H1 (cell line): ENCODE results near the gene HNRNPU. TPM values are rescaled to one million over a fixed set of nuclear protein-coding genes. Genes with fewer than 3 reads are reported as not detected.

Experiments used
- CTCF ChIA-PET: fragments of 300-600 bp; sonication (Branson Sonifier 250); formaldehyde crosslinking; loops from one replicate; lab custom pipeline; 2021; ENCODE audit not compliant: partially characterized antibody; lab: Charles Lee
- POLR2A ChIA-PET: fragments of 300-600 bp; sonication (Branson Sonifier 250); formaldehyde crosslinking; loops from one replicate; lab custom pipeline; 2021; ENCODE audit warnings: inconsistent platforms; ENCODE audit not compliant: partially characterized antibody; lab: Charles Lee
- DNase-seq, 2 experiments: peaks; one replicate each; pipeline versions ENCODE4 v3.0.0 to v3.0.0-alpha.2; 2010 to 2022; ENCODE audit warnings: low spot score in 2 of 2, low read depth in 1 of 2, mixed read lengths in 1 of 2
- FAIRE-seq: peaks from 2 replicates; lab custom pipeline; 2011; peaks lifted over from hg19 to GRCh38; lab: Jason Lieb, UNC
- H2AFZ ChIP-seq: 2 replicates; pipeline ENCODE4 v1.8.1; 2012; ENCODE audit warnings: low read length, inconsistent platforms
- H2AK5ac ChIP-seq: 2 replicates; pipeline ENCODE4 v1.6.1; 2013; ENCODE audit warnings: low read depth, low read length
- H2BK120ac ChIP-seq: replicated peaks from 2 replicates; pipeline ENCODE3; 2013; ENCODE audit warnings: low read depth, low read length, inconsistent platforms
- H2BK12ac ChIP-seq: 2 replicates; pipeline ENCODE4 v1.6.1; 2013; ENCODE audit warnings: low read depth, low read length
- H2BK15ac ChIP-seq: 2 replicates; pipeline ENCODE4 v1.6.1; 2013; ENCODE audit warnings: low read length
- H2BK20ac ChIP-seq: 2 replicates; pipeline ENCODE4 v1.6.1; 2013; ENCODE audit warnings: low read length
- H2BK5ac ChIP-seq: 2 replicates; pipeline ENCODE4 v1.6.1; 2013; ENCODE audit warnings: low read depth, low read length
- H3K14ac ChIP-seq: 2 replicates; pipeline ENCODE4 v1.6.1; 2013; ENCODE audit warnings: inconsistent platforms; ENCODE audit not compliant: insufficient read length
- H3K18ac ChIP-seq: 2 replicates; pipeline ENCODE4 v1.6.1; 2013; ENCODE audit warnings: low read length; ENCODE audit errors: extremely low read depth
- H3K23ac ChIP-seq: 2 replicates; pipeline ENCODE4 v1.6.1; 2013; ENCODE audit warnings: inconsistent platforms; ENCODE audit not compliant: insufficient read length
- H3K23me2 ChIP-seq: 2 replicates; pipeline ENCODE4 v1.6.1; 2013; ENCODE audit warnings: low read depth, low read length
- H3K27ac ChIP-seq: 2 replicates; pipeline ENCODE4 v1.6.1; 2011; ENCODE audit warnings: low read depth, low read length, inconsistent platforms
- H3K27me3 ChIP-seq, 4 experiments: replicated peaks in 1 of 4; 1 replicate in 1 of 4; 2 replicates in 3 of 4; pipeline versions ENCODE4 v1.6.1 to v1.8.1; 2011 to 2013; ENCODE audit warnings: low read length in 3 of 4, mild to moderate bottlenecking in 3 of 4, inconsistent platforms in 2 of 4, mixed read lengths in 2 of 4, moderate library complexity in 1 of 4; ENCODE audit not compliant: control insufficient read depth in 3 of 4, insufficient read depth in 3 of 4; ENCODE audit errors: extremely low read depth in 1 of 4
- H3K36me3 ChIP-seq, 4 experiments: 2 replicates each; pipeline versions ENCODE4 v1.6.1 to v1.8.1; 2011 to 2013; ENCODE audit warnings: mild to moderate bottlenecking in 4 of 4, low read length in 3 of 4, moderate library complexity in 2 of 4, control low read depth in 1 of 4, inconsistent platforms in 1 of 4; ENCODE audit not compliant: insufficient read depth in 4 of 4, control insufficient read depth in 2 of 4
- H3K4ac ChIP-seq: replicated peaks from 2 replicates; pipeline ENCODE3; 2013; ENCODE audit warnings: low read length, low read depth, mixed read lengths, inconsistent platforms; ENCODE audit not compliant: insufficient read length
- H3K4me1 ChIP-seq, 4 experiments: replicated peaks in 1 of 4; 1 replicate in 1 of 4; 2 replicates in 3 of 4; pipeline versions ENCODE4 v1.6.1 to v1.8.1; 2011 to 2013; ENCODE audit warnings: low read length in 3 of 4, inconsistent platforms in 2 of 4, mixed read lengths in 1 of 4; ENCODE audit not compliant: insufficient read depth in 4 of 4, control insufficient read depth in 3 of 4
- H3K4me2 ChIP-seq, 2 experiments: 2 replicates each; pipeline versions ENCODE4 v1.6.1 to v1.8.1; 2011 to 2013; ENCODE audit warnings: low read depth in 2 of 2, low read length in 2 of 2, control low read depth in 1 of 2, inconsistent platforms in 1 of 2, mild to moderate bottlenecking in 1 of 2; ENCODE audit not compliant: insufficient read depth in 1 of 2
- H3K4me3 ChIP-seq, 4 experiments: fragments of 200-600, 300-600 bp in 1 of 4; sonication (generic), shearing (Covaris generic), sonication (Bioruptor Twin) in 1 of 4; 2 replicates each; pipeline versions ENCODE4 v1.5.1 to v1.8.1; 2011 to 2016; ENCODE audit warnings: low read length in 4 of 4, low read depth in 3 of 4, control low read depth in 2 of 4, inconsistent platforms in 2 of 4, mild to moderate bottlenecking in 2 of 4, mixed read lengths in 1 of 4, moderate library complexity in 1 of 4; ENCODE audit not compliant: insufficient read depth in 2 of 4; ENCODE audit errors: extremely low read depth in 1 of 4
- H3K56ac ChIP-seq: replicated peaks from 2 replicates; pipeline ENCODE3; 2013; ENCODE audit warnings: low read depth, mild to moderate bottlenecking, mixed read lengths, low read length, inconsistent platforms; ENCODE audit not compliant: insufficient read length
- H3K79me1 ChIP-seq: 2 replicates; pipeline ENCODE4 v1.6.1; 2013; ENCODE audit warnings: low read depth, low read length, control low read depth
- H3K79me2 ChIP-seq, 2 experiments: 2 replicates each; pipeline versions ENCODE4 v1.6.1 to v1.8.1; 2012 to 2013; ENCODE audit warnings: low read length in 2 of 2, mild to moderate bottlenecking in 2 of 2, inconsistent platforms in 1 of 2; ENCODE audit not compliant: insufficient read depth in 2 of 2, control insufficient read depth in 1 of 2
- H3K9ac ChIP-seq, 4 experiments: replicated peaks in 1 of 4; 1 replicate in 1 of 4; 2 replicates in 3 of 4; pipeline versions ENCODE4 v1.6.1 to v1.8.1; 2011 to 2013; ENCODE audit warnings: low read depth in 3 of 4, low read length in 3 of 4, control low read depth in 2 of 4, mild to moderate bottlenecking in 2 of 4, moderate library complexity in 2 of 4, inconsistent platforms in 1 of 4; ENCODE audit errors: extremely low read depth in 1 of 4
- H3K9me3 ChIP-seq, 2 experiments: 2 replicates each; pipeline versions ENCODE4 v1.6.1 to v1.8.1; 2012 to 2013; ENCODE audit warnings: mild to moderate bottlenecking in 2 of 2, moderate library complexity in 2 of 2, control low read depth in 1 of 2, inconsistent platforms in 1 of 2, low read depth in 1 of 2, low read length in 1 of 2, mixed read lengths in 1 of 2; ENCODE audit not compliant: insufficient read depth in 2 of 2
- H4K20me1 ChIP-seq, 2 experiments: replicated peaks in 1 of 2; 2 replicates each; pipeline versions ENCODE3 to v1.8.1; 2011 to 2013; ENCODE audit warnings: inconsistent platforms in 2 of 2, low read length in 2 of 2, mild to moderate bottlenecking in 1 of 2; ENCODE audit not compliant: insufficient read depth in 2 of 2, control insufficient read depth in 1 of 2
- H4K5ac ChIP-seq: 2 replicates; pipeline ENCODE4 v1.6.1; 2013; ENCODE audit warnings: low read length, low read depth, mixed read lengths, inconsistent platforms; ENCODE audit not compliant: insufficient read length
- H4K8ac ChIP-seq: 2 replicates; pipeline ENCODE4 v1.8.0; 2013; ENCODE audit warnings: mild to moderate bottlenecking, moderate library complexity, low read length, inconsistent platforms; ENCODE audit not compliant: insufficient read depth; ENCODE audit errors: extremely low read depth
- H4K91ac ChIP-seq: replicated peaks from 2 replicates; pipeline ENCODE3; 2013; ENCODE audit warnings: low read length, mixed read lengths, inconsistent platforms; ENCODE audit not compliant: insufficient read length
- BCL11A ChIP-seq, 2 experiments: IDR thresholded peaks; one replicate each; pipeline ENCODE4 v1.6.1; 2011; ENCODE audit warnings: low read depth in 2 of 2, low read length in 2 of 2, mild to moderate bottlenecking in 2 of 2
- BRCA1 ChIP-seq: IDR thresholded peaks from 2 replicates; pipeline ENCODE4 v1.6.1; 2012; ENCODE audit warnings: low read depth, low read length, improper control_type of control experiment
- CBX8 ChIP-seq: fragments of 300-800, 300-1000 bp; sonication (generic); IDR thresholded peaks from 2 replicates; pipeline ENCODE4 v1.7.1; 2016; ENCODE audit warnings: low read depth, low read length, borderline replicate concordance
- CEBPB ChIP-seq: IDR thresholded peaks from 2 replicates; pipeline ENCODE4 v1.6.1; 2012; ENCODE audit warnings: low read depth, low read length
- GTF2F1 ChIP-seq: IDR thresholded peaks from 2 replicates; pipeline ENCODE4 v1.6.1; 2012; ENCODE audit warnings: low read depth, low read length, improper control_type of control experiment, borderline replicate concordance
- JUN ChIP-seq: IDR thresholded peaks from 2 replicates; pipeline ENCODE4 v1.6.1; 2011; ENCODE audit warnings: low read depth, mild to moderate bottlenecking, improper control_type of control experiment, low read length
- SAP30 ChIP-seq: fragments of 300-600 bp; sonication (generic); IDR thresholded peaks from 2 replicates; pipeline ENCODE4 v1.7.1; 2012; ENCODE audit warnings: low read length, moderate library complexity, mild to moderate bottlenecking, inconsistent platforms; ENCODE audit not compliant: insufficient read depth, insufficient replicate concordance
- SIN3A ChIP-seq, 2 experiments: IDR thresholded peaks in 1 of 2; conservative IDR thresholded peaks in 1 of 2; 2 replicates each; pipeline ENCODE4 v1.6.1; 2011 to 2012; ENCODE audit warnings: low read length in 2 of 2, improper control_type of control experiment in 1 of 2, low read depth in 1 of 2, mild to moderate bottlenecking in 1 of 2
- SIRT6 ChIP-seq: IDR thresholded peaks from one replicate; pipeline ENCODE4 v1.7.1; 2012; ENCODE audit warnings: low read length, inconsistent platforms
- SP4 ChIP-seq: IDR thresholded peaks from 2 replicates; pipeline ENCODE4 v1.6.1; 2012; ENCODE audit warnings: low read length, inconsistent platforms
- SUZ12 ChIP-seq: fragments of 200-600 bp; sonication (generic); IDR thresholded peaks from 2 replicates; pipeline ENCODE4 v1.6.1; 2012; ENCODE audit warnings: mild to moderate bottlenecking, inconsistent platforms, low read length, moderate library complexity, mixed read lengths
- WGBS, 2 experiments: shearing (Covaris generic) in 1 of 2; methylation state at CpG; one replicate each; pipeline versions ENCODE4 v1.1.6 to v1.1.7; 2013 to 2015; ENCODE audit warnings: low lambda C conversion rate in 2 of 2, mixed read lengths in 2 of 2, inconsistent platforms in 1 of 2, low coverage in 1 of 2, missing lambda C conversion rate in 1 of 2; ENCODE audit not compliant: insufficient replicate concordance in 2 of 2, insufficient coverage in 1 of 2, insufficient read length in 1 of 2; ENCODE audit errors: extremely low coverage in 1 of 2, missing lambda C conversion rate in 1 of 2; 5-methylcytosine and 5-hydroxymethylcytosine counted together
- polyA plus RNA-seq, 7 experiments: library from polyadenylated mRNA; depleted of rRNA in 3 of 7; stranded (reverse) in 5 of 7; unstranded in 2 of 7; fragments of >200 nt in 5 of 7; fragments of 200-250 nt in 2 of 7; gene quantifications; 1 replicate in 5 of 7; 2 replicates in 1 of 7; 4 replicates in 1 of 7; pipeline versions ENCODE4 v1.2.1 to v1.2.3, GENCODE V29; 2011 to 2013; ENCODE audit warnings: missing spikeins in 2 of 7, mixed read lengths in 2 of 7
- total RNA-seq: library from RNA; stranded (reverse); fragmentation: NEBNext Ultra II Directional; extraction: Animal tissue kit (Norgen Biotek cat#: 25700); gene quantifications from 2 replicates; pipeline ENCODE4 v1.2.1, GENCODE V29; 2021

Gene HNRNPU
- total and polyA plus RNA-seq, 2 of the 8 experiments (the other 6 are each of a cell fraction or from before 2014, with no cell fraction given): 95.6 to 606 TPM

DNA sequence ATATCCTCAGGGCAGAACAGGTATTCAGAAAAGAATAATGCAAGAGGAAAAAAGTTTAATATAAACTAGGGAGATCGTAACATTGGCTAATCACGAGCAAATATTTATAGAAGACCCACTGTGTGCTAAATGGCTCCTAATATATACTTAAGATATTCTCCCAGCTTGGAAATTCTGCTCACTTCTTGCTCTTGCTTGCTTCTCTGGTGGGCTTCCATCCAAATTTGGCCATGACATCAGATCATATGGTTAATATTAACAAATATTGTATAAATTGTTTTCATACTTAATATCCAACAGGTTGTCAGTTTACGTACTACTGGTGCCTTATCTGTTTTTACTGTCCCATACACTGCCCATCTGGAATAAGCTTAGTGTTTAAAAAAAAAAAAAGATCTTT, 27.8 kb downstream of the HNRNPU start:
- H3K4ac ChIP-seq: no peak overlapping the region
- peaks cover 4 to 6% of the 10 kb centered on the region in 2 experiments for H4K20me1 ChIP-seq
- H3K9me3 ChIP-seq: no peaks in the 10 kb centered on the region
- H3K36me3 ChIP-seq: peaks cover 0 to 23% (median 0%) of the 10 kb centered on the region in 4 experiments; a peak in 2 of 8 replicates
- H4K5ac ChIP-seq: no peak overlapping the region
- no peaks in the 10 kb centered on the region; the same call in 1 of the 2 replicates for H3K79me1 ChIP-seq
- peaks cover 0 to 45% of the 10 kb centered on the region in 2 experiments; a peak in 3 of 4 replicates for H3K79me2 ChIP-seq
- no peak overlapping the region for H3K14ac ChIP-seq
- peak overlapping the region; percentile 75 to 82 for H3K4me2 ChIP-seq
- H2BK20ac ChIP-seq: no peak overlapping the region
- H3K27ac ChIP-seq: peak overlapping the region; percentile 78; the same call in 1 of the 2 replicates
- no peak for TF ChIP-seq JUN
- TF ChIP-seq SP4: no peak
- TF ChIP-seq CEBPB: no peak
- TF ChIP-seq BCL11A (IDR thresholded peaks at IDR 0.05; ENCODE audit: low read depth in 2 of 2, low read length in 2 of 2): no peak
- TF ChIP-seq BRCA1: no peak
- no peak for TF ChIP-seq SIRT6
- TF ChIP-seq SIN3A (conservative IDR thresholded peaks at IDR 0.05 in 1 of 2, IDR thresholded peaks at IDR 0.05 in 1 of 2; ENCODE audit: low read depth in 1 of 2, low read length in 2 of 2): no peak
- no peak for TF ChIP-seq SAP30
- TF ChIP-seq CBX8: no peak
- no peak for TF ChIP-seq GTF2F1
- no peak for TF ChIP-seq SUZ12
- no peak overlapping the region for H3K23ac ChIP-seq
- peaks cover 0 to 3% (median under 1%) of the 10 kb centered on the region in 4 experiments; a peak in 4 of 7 replicates for H3K4me1 ChIP-seq
- H2BK12ac ChIP-seq: no peak overlapping the region
- no peak overlapping the region for H4K91ac ChIP-seq
- H2AK5ac ChIP-seq: no peak overlapping the region
- H3K9ac ChIP-seq: peak overlapping the region in 2 of 4 experiments; percentile 79 to 97; a peak in 5 of 7 replicates
- H3K56ac ChIP-seq: no peak overlapping the region
- H2AFZ ChIP-seq: no peak overlapping the region
- WGBS, 2 experiments: 24% methylated on average over 3 of the region's 3 CpGs; no CpG with 5 or more reads in 1 of the 2 experiments
- no peak overlapping the region for H4K8ac ChIP-seq
- H2BK15ac ChIP-seq: no peak overlapping the region
- peak overlapping the region; percentile 75 to 87 (median 81) for H3K4me3 ChIP-seq
- POLR2A ChIA-PET: interaction anchor here (0.6 to 18.5 kb wide), 16 partner anchors 12 to 376 kb away, joined by 3 to 677 read pairs (median 4); partner anchors contain the start of genes CATSPERE and HNRNPU
- H3K23me2 ChIP-seq: peaks cover 6% of the 10 kb centered on the region
- DNase-seq (no peak), FAIRE-seq (no peak)
- H2BK120ac ChIP-seq: no peak overlapping the region
- CTCF ChIA-PET: interaction anchor here (0.6 to 1.2 kb wide), 5 partner anchors 11 to 377 kb away, joined by 3 read pairs; no protein-coding TSS in a partner anchor
- no peaks in the 10 kb centered on the region for H3K27me3 ChIP-seq
- H3K18ac ChIP-seq: no peak overlapping the region
- no peak overlapping the region for H2BK5ac ChIP-seq
